ENCODE data around the gene MTCL1. TPM values are rescaled to one million over a fixed set of nuclear protein-coding genes. Genes with fewer than 3 reads are reported as not detected.

Gene MTCL1
- total and polyA plus RNA-seq, 4 donors: 1.3 to 12.4 (median 3.7) TPM

- Histone ChIP-seq H3K9me3 (ENCODE audit: control insufficient read depth in 4 of 4, insufficient read depth in 3 of 4, low read length in 3 of 4) (no peaks in the 10 kb centered on the region), H3K27me3 (ENCODE audit: control insufficient read depth in 3 of 3, insufficient read depth in 3 of 3, low read length in 2 of 3) (no peaks in the 10 kb centered on the region), H3K4me3 (no peak overlapping the region), H3K27ac (ENCODE audit: low read depth in 1 of 2, low read length in 1 of 2) (no peak overlapping the region), H3K36me3 (ENCODE audit: control insufficient read depth in 4 of 4, insufficient read depth in 4 of 4, low read length in 4 of 4) (no peaks in the 10 kb centered on the region), H3K9ac (ENCODE audit: insufficient read depth in 1 of 2, low read length in 2 of 2) (no peak overlapping the region), H3K4me1 (ENCODE audit: control insufficient read depth in 5 of 5, insufficient read depth in 5 of 5, low read length in 5 of 5) (peaks cover 0 to 8% (median 0%) of the 10 kb centered on the region in 5 donors)
- no peak for ATAC-seq (ENCODE audit: insufficient read depth, low FRiP score)
- DNase-seq: no peak
- WGBS, 2 donors: 93 to 94% methylated on average over 6 of the region's 6 CpGs
- TF ChIP-seq, protein P1, sequence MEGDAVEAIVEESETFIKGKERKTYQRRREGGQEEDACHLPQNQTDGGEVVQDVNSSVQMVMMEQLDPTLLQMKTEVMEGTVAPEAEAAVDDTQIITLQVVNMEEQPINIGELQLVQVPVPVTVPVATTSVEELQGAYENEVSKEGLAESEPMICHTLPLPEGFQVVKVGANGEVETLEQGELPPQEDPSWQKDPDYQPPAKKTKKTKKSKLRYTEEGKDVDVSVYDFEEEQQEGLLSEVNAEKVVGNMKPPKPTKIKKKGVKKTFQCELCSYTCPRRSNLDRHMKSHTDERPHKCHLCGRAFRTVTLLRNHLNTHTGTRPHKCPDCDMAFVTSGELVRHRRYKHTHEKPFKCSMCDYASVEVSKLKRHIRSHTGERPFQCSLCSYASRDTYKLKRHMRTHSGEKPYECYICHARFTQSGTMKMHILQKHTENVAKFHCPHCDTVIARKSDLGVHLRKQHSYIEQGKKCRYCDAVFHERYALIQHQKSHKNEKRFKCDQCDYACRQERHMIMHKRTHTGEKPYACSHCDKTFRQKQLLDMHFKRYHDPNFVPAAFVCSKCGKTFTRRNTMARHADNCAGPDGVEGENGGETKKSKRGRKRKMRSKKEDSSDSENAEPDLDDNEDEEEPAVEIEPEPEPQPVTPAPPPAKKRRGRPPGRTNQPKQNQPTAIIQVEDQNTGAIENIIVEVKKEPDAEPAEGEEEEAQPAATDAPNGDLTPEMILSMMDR (IDR thresholded peaks at IDR 0.05; ENCODE audit: control extremely low read depth, extremely low read depth): no peak
These were observed 108.8 kb downstream of the MTCL1 start for GRCh38 chr18:8814206-8814605.

DNA sequence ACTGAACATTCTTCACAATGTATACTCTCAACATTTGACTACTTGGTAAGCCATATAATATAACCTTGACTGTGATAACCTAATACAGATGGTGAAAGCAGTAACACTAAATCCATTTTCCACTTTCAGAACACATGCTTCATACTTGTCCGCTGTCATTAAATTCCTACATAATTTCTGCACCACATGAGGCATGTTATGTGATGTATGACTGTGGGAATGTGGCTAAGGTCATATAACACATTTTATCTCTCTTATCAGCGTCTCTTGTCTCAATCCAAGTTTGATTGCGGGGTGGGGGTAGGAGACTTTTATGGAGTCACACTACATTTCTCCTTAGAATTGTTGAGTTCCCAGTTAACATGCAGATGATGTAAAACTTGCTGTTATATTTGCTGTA lies 110.9 kb downstream of the MTCL1 start:
- no peak for ATAC-seq (ENCODE audit: insufficient read depth, low FRiP score)
- TF ChIP-seq, protein P1 (IDR thresholded peaks at IDR 0.05; ENCODE audit: control extremely low read depth, extremely low read depth): no peak
- no peaks in the 10 kb centered on the region for H3K9me3 ChIP-seq (ENCODE audit: control insufficient read depth in 4 of 4, insufficient read depth in 3 of 4, low read length in 3 of 4)
- 86 to 94% methylated on average over 3 of the region's 3 CpGs for WGBS, 2 donors
- no peak overlapping the region for H3K9ac ChIP-seq (ENCODE audit: insufficient read depth in 1 of 2, low read length in 2 of 2)
- H3K4me3 ChIP-seq: no peak overlapping the region
- no peak for DNase-seq
- no peak overlapping the region for H3K27ac ChIP-seq (ENCODE audit: low read depth in 1 of 2, low read length in 1 of 2)
- no peaks in the 10 kb centered on the region for H3K36me3 ChIP-seq (ENCODE audit: control insufficient read depth in 4 of 4, insufficient read depth in 4 of 4, low read length in 4 of 4)
- no peaks in the 10 kb centered on the region for H3K27me3 ChIP-seq (ENCODE audit: control insufficient read depth in 3 of 3, insufficient read depth in 3 of 3, low read length in 2 of 3)
- peaks cover 0 to 8% (median 0%) of the 10 kb centered on the region in 5 donors for H3K4me1 ChIP-seq (ENCODE audit: control insufficient read depth in 5 of 5, insufficient read depth in 5 of 5, low read length in 5 of 5)

DNA sequence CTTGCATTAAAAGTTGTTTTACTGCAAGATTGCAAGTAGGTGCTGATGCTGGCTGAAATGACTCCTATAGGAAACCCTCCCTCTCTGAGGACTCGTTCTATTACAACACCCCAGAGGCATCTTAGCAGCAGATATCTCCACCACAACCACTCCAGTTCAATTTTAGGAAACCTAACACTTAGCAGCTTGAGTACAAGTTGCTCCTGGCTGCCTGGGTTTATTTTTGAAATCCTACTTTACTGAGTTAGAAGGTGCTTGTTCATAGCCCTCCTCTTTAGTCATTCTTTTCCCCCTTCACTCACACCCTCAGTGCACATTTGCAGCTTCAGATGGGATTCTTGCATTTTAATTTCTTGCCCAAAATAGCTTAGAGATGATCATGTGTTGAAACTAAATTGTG lies 111.5 kb downstream of the MTCL1 start:
- TF ChIP-seq, protein P1 (IDR thresholded peaks at IDR 0.05; ENCODE audit: control extremely low read depth, extremely low read depth): no peak
- H3K9me3 ChIP-seq (ENCODE audit: control insufficient read depth in 4 of 4, insufficient read depth in 3 of 4, low read length in 3 of 4): no peaks in the 10 kb centered on the region
- H3K36me3 ChIP-seq (ENCODE audit: control insufficient read depth in 4 of 4, insufficient read depth in 4 of 4, low read length in 4 of 4): no peaks in the 10 kb centered on the region
- 10 to 15% methylated on average over 1 of the region's 1 CpG for WGBS, 2 donors
- no peak overlapping the region for H3K9ac ChIP-seq (ENCODE audit: insufficient read depth in 1 of 2, low read length in 2 of 2)
- no peak for ATAC-seq (ENCODE audit: insufficient read depth, low FRiP score)
- no peak overlapping the region for H3K4me3 ChIP-seq
- H3K4me1 ChIP-seq (ENCODE audit: control insufficient read depth in 5 of 5, insufficient read depth in 5 of 5, low read length in 5 of 5): peaks cover 0 to 8% (median 0%) of the 10 kb centered on the region in 5 donors
- no peak overlapping the region for H3K27ac ChIP-seq (ENCODE audit: low read depth in 1 of 2, low read length in 1 of 2)
- H3K27me3 ChIP-seq (ENCODE audit: control insufficient read depth in 3 of 3, insufficient read depth in 3 of 3, low read length in 2 of 3): no peaks in the 10 kb centered on the region
- DNase-seq: no peak

- TF ChIP-seq, protein P1 (IDR thresholded peaks at IDR 0.05; ENCODE audit: control extremely low read depth, extremely low read depth): no peak
- 96% methylated on average over 15 of the region's 15 CpGs for WGBS, 2 donors
- DNase-seq (no peak), ATAC-seq (ENCODE audit: insufficient read depth, low FRiP score) (no peak)
- H3K27me3 ChIP-seq (ENCODE audit: control insufficient read depth in 3 of 3, insufficient read depth in 3 of 3, low read length in 2 of 3): no peaks in the 10 kb centered on the region
- H3K4me3 ChIP-seq: no peak overlapping the region
- peaks cover 0 to 8% (median 0%) of the 10 kb centered on the region in 5 donors for H3K4me1 ChIP-seq (ENCODE audit: control insufficient read depth in 5 of 5, insufficient read depth in 5 of 5, low read length in 5 of 5)
- no peaks in the 10 kb centered on the region for H3K9me3 ChIP-seq (ENCODE audit: control insufficient read depth in 4 of 4, insufficient read depth in 3 of 4, low read length in 3 of 4)
- H3K27ac ChIP-seq (ENCODE audit: low read depth in 1 of 2, low read length in 1 of 2): no peak overlapping the region
- no peaks in the 10 kb centered on the region for H3K36me3 ChIP-seq (ENCODE audit: control insufficient read depth in 4 of 4, insufficient read depth in 4 of 4, low read length in 4 of 4)
- no peak overlapping the region for H3K9ac ChIP-seq (ENCODE audit: insufficient read depth in 1 of 2, low read length in 2 of 2)
These were observed 113.6 kb downstream of the MTCL1 start for GRCh38 chr18:8818982-8819381.

Measured in lung (tissue), 12 donors.